Measurements from ENCODE around the gene SORCS2. TPM values are rescaled to one million over a fixed set of nuclear protein-coding genes. Genes with fewer than 3 reads are reported as not detected.

The SORCS2 gene
- total RNA-seq, 4 donors from 2014 or later: 0.48 to 1.8 (median 0.68) TPM; not detected in 1

- 58% methylated on average over 6 of the region's 7 CpGs; no CpG with 5 or more reads in 1 of the 2 donors for WGBS, 2 donors (ENCODE audit: low coverage in 1 of 2)
- in situ Hi-C loops (cut with MboI; ENCODE audit: low pct_ligation_motif_present in 1 of 4, low pct_unique_long_range_greater_than_20kb in 1 of 4, low sequenced_read_pairs in 3 of 4) (no loop called here), intact Hi-C loops (cut with DNase I; ENCODE audit: low total_unique reads) (no loop called here)
- Histone ChIP-seq H3K36me3 (no peaks in the 10 kb centered on the region), H3K4me1 (no peaks in the 10 kb centered on the region), H3K4me3 (no peak overlapping the region), H3K27ac (no peak overlapping the region), H3K9me3 (no peaks in the 10 kb centered on the region), H3K27me3 (no peaks in the 10 kb centered on the region)
- TF ChIP-seq POLR2A (IDR thresholded peaks at IDR 0.05): no peak
- DNase-seq: no peak
These were observed 337.7 kb downstream of the SORCS2 start for GRCh38 chr4:7530082-7530481.

- no peak for DNase-seq
- intact Hi-C loops (cut with DNase I; ENCODE audit: low total_unique reads): no loop called here
- no peak overlapping the region for H3K27ac ChIP-seq
- no peak overlapping the region for H3K4me3 ChIP-seq
- no peaks in the 10 kb centered on the region for H3K9me3 ChIP-seq
- TF ChIP-seq EP300 (IDR thresholded peaks at IDR 0.05; ENCODE audit: low read depth) (no peak), CTCF (IDR thresholded peaks at IDR 0.05) (no peak), POLR2AphosphoS5 (IDR thresholded peaks at IDR 0.05) (no peak), POLR2A (IDR thresholded peaks at IDR 0.05) (no peak)
- H3K27me3 ChIP-seq: no peaks in the 10 kb centered on the region
- no peaks in the 10 kb centered on the region for H3K4me1 ChIP-seq
- H3K36me3 ChIP-seq: no peaks in the 10 kb centered on the region
- WGBS, 2 donors (ENCODE audit: low coverage in 1 of 2): 86% methylated on average over 15 of the region's 17 CpGs; no CpG with 5 or more reads in 1 of the 2 donors
- in situ Hi-C loops (cut with MboI; ENCODE audit: low pct_ligation_motif_present in 1 of 4, low pct_unique_long_range_greater_than_20kb in 1 of 4, low sequenced_read_pairs in 3 of 4): no loop called here
These were observed 338.7 kb downstream of the SORCS2 start for GRCh38 chr4:7530932-7531639.

DNA sequence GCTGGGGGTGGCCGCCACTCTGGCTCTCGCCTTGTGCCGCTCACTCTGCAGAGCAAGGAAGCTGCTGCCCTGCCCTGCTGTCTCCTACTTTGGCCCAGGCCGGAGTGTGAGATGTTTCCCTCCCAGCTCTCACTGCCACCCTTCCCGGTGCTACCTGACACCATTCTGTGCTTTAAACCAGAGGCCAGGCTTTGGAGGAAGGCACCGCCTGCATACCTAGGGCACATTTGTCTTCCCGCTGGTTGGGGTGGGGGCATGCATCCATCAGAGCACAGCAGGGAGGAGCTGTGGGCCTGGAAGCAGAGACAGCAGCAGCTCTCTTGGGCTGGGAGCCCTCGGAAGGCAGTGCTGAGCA is 339.3 kb downstream of the SORCS2 start:
- Histone ChIP-seq H3K4me3 (no peak overlapping the region), H3K4me1 (no peaks in the 10 kb centered on the region), H3K27ac (no peak overlapping the region), H3K36me3 (no peaks in the 10 kb centered on the region), H3K27me3 (no peaks in the 10 kb centered on the region), H3K9me3 (no peaks in the 10 kb centered on the region)
- no peak for DNase-seq
- in situ Hi-C loops (cut with MboI; ENCODE audit: low pct_ligation_motif_present in 1 of 4, low pct_unique_long_range_greater_than_20kb in 1 of 4, low sequenced_read_pairs in 3 of 4) (no loop called here), intact Hi-C loops (cut with DNase I; ENCODE audit: low total_unique reads) (no loop called here)
- TF ChIP-seq POLR2A (IDR thresholded peaks at IDR 0.05) (no peak), EP300 (IDR thresholded peaks at IDR 0.05; ENCODE audit: low read depth) (no peak), POLR2AphosphoS5 (IDR thresholded peaks at IDR 0.05) (no peak), CTCF (IDR thresholded peaks at IDR 0.05) (no peak)
- 75% methylated on average over 6 of the region's 8 CpGs; no CpG with 5 or more reads in 1 of the 2 donors for WGBS, 2 donors (ENCODE audit: low coverage in 1 of 2)

- DNase-seq: no peak
- H3K36me3 ChIP-seq: no peaks in the 10 kb centered on the region
- no peaks in the 10 kb centered on the region for H3K4me1 ChIP-seq
- no peak overlapping the region for H3K4me3 ChIP-seq
- no peaks in the 10 kb centered on the region for H3K27me3 ChIP-seq
- no peak for TF ChIP-seq CTCF (IDR thresholded peaks at IDR 0.05)
- no peak for TF ChIP-seq POLR2A (IDR thresholded peaks at IDR 0.05)
- TF ChIP-seq EP300 (IDR thresholded peaks at IDR 0.05; ENCODE audit: low read depth): no peak
- no peak for TF ChIP-seq POLR2AphosphoS5 (IDR thresholded peaks at IDR 0.05)
- no peak overlapping the region for H3K27ac ChIP-seq
- WGBS, 2 donors (ENCODE audit: low coverage in 1 of 2): 68% methylated on average over 8 of the region's 8 CpGs; no CpG with 5 or more reads in 1 of the 2 donors
- in situ Hi-C loops (cut with MboI; ENCODE audit: low pct_ligation_motif_present in 1 of 4, low pct_unique_long_range_greater_than_20kb in 1 of 4, low sequenced_read_pairs in 3 of 4): no loop called here
- intact Hi-C loops (cut with DNase I; ENCODE audit: low total_unique reads): no loop called here
- H3K9me3 ChIP-seq: no peaks in the 10 kb centered on the region
These were observed 339.7 kb downstream of the SORCS2 start for GRCh38 chr4:7532043-7532442.

- H3K27me3 ChIP-seq: no peaks in the 10 kb centered on the region
- no peaks in the 10 kb centered on the region for H3K9me3 ChIP-seq
- H3K27ac ChIP-seq: no peak overlapping the region
- 79% methylated on average over 8 of the region's 8 CpGs; no CpG with 5 or more reads in 1 of the 2 donors for WGBS, 2 donors (ENCODE audit: low coverage in 1 of 2)
- H3K36me3 ChIP-seq: no peaks in the 10 kb centered on the region
- no peak overlapping the region for H3K4me3 ChIP-seq
- no peaks in the 10 kb centered on the region for H3K4me1 ChIP-seq
- no peak for DNase-seq
- TF ChIP-seq POLR2A (IDR thresholded peaks at IDR 0.05) (no peak), POLR2AphosphoS5 (IDR thresholded peaks at IDR 0.05) (no peak), CTCF (IDR thresholded peaks at IDR 0.05) (no peak), EP300 (IDR thresholded peaks at IDR 0.05; ENCODE audit: low read depth) (no peak)
- intact Hi-C loops (cut with DNase I; ENCODE audit: low total_unique reads) (no loop called here), in situ Hi-C loops (cut with MboI; ENCODE audit: low pct_ligation_motif_present in 1 of 4, low pct_unique_long_range_greater_than_20kb in 1 of 4, low sequenced_read_pairs in 3 of 4) (no loop called here)
These were observed 340.9 kb downstream of the SORCS2 start for GRCh38 chr4:7533267-7533666.
